ENCODE results near the gene DOCK2.
"Not testable (repeated sequence)": the region's sequence is repeated elsewhere in the genome, so short reads cannot be mapped to it uniquely, and the experiment has no call there.

Gene DOCK2

DNA sequence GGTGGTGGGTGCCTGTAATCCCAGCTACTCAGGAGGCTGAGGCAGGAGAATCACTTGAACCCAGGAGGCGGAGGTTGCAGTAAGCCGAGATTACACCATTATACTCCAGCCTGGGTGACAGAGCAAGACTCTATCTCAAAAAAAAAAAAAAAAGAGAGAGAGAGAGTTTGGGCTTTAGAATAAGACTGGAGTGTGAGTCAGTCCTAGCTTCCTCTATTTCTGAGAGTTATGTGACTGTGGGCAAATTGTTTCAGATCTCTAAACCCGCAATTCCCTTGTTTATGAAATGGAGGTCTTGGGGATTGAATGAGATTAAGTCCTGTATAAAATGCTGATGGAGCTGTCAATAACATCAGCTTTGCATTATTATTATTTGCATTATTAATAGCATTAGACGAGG lies 316.1 kb downstream of the DOCK2 start:
- not testable (repeated sequence) for FAIRE-seq

DNA sequence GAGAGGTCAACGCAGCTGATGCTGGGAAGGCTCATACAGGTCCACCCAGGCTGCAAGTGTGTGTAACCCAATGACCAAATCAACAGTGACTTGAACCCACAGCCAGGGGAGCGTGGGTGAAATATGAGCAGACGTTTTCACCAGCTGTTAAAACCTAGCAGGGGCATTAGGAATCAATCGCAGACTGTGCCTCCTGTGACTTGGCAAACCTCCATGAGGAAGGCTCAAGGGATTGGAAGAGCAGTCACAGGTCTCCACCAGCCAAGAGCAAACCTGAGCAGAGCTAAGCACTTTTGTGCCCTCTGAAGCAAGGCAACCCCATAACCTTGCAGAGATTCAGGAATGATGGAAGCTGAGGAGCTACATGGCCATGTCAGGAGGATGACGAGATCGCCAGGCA lies 317.7 kb downstream of the DOCK2 start:
- no peak for FAIRE-seq

DNA sequence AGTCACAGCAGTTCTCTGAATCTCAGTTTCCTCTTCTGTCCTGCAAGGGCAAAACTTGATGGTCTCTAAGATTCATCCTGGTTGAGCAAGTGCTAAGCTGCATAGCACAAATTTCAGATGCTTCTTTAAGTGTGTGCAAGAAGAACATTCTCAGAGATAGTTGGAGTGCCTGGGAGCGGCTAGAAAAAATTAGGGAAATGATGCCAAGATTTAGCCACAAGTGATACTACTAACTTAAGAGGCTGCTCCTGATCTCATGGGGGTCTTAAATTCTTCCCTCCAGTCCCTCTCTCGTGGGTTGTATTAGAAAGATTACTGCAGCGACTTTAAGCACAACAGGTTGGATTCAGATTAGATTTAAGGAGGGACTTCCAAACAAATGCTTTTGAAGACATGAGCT lies 319.1 kb downstream of the DOCK2 start:
- no peak for FAIRE-seq

DNA sequence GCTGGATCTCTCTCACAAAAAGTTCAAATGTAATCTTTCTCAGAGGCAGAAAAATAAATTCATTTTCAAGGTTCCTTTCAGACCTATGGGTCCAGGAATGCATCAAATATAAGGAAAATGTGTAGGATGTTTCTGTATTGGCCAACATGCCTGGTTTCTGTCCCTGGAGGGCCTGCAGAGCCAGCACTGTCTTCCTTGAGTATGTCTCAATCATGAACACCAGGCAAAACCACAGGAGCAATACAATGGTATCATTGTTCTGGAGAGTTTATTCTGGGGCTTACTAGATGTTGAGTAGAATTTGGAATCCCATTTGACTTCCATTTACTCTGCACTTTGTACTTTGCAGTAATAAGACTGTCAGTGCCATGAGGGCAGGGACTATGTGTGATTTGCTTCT lies 319.7 kb downstream of the DOCK2 start:
- no peak for FAIRE-seq

DNA sequence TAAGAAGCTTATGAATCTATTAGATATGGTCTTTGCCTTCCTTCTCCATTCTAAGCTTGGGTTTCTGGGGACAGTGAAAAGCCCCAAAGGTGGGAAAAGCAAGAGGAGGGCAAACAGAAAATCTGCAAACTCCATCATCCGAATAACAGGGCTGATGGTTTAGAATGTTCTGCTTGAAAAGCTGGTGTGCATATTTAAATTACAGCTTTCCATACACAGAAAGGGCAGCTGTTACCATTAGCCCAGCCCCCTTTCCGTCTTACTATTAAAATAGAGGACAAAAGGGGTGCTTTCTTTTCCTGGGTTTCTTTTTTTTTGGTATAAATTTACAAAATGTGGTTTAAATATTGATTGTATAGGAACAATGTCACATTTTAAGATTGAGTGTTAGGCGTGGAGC lies 321.2 kb downstream of the DOCK2 start:
- FAIRE-seq = no peak

DNA sequence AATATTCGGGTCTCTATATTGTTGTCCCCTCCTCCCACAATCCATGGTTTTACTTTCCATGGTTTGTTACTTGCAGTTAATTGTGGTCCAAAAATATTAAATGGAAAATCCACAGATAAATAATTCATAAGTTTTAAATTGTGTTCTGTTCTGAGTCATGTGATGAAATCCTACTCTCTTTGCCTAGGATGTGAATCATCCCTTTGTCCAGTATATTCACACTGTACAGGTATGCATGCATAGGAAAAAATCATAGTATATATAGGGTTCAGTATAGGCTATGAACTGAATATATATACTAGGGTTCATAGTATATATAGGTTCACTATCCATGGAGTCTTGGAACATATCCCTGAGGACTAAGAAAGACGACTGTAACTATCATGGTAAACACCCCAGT lies 323.6 kb downstream of the DOCK2 start:
- FAIRE-seq = no peak

DNA sequence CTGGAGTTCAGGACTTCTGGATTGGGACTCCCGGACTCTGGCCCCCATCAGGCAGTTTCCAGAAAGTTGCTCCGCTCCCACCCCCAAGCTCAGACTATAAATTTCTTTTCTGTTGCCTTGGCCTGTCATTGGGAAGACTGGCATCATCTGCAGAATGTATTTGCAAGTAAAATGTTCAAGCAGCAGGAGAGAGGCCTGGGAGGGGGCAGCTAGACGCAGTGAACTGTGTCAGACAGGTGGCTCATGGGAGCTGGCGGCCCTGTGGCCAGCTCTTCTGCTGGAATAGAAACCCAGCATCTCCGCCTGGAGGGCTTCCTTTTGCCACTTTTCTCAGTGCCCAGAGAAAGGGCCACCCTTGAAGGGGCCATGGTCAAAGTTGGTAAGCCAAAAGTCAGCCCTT lies 327.2 kb downstream of the DOCK2 start:
- FAIRE-seq = no peak

DNA sequence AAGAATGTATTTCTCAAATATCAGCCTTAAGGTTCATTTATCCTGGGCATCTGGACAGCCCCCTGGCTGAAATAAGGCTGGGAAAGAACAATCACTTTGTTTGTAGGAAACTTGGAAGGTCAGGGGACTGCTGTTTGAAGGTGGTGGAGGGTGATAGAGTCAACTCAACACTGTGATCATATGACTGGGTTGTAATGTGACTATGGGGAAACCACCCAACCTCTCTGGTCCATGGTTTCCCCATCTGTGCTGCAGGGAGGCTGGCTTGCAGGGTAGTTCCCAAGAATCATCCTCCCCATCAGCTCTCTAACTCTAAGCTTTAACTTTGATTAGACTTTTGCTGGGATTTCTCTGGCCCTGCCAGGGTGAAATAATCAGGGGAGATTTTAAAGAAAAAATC lies 333.3 kb downstream of the DOCK2 start:
- FAIRE-seq = no peak

DNA sequence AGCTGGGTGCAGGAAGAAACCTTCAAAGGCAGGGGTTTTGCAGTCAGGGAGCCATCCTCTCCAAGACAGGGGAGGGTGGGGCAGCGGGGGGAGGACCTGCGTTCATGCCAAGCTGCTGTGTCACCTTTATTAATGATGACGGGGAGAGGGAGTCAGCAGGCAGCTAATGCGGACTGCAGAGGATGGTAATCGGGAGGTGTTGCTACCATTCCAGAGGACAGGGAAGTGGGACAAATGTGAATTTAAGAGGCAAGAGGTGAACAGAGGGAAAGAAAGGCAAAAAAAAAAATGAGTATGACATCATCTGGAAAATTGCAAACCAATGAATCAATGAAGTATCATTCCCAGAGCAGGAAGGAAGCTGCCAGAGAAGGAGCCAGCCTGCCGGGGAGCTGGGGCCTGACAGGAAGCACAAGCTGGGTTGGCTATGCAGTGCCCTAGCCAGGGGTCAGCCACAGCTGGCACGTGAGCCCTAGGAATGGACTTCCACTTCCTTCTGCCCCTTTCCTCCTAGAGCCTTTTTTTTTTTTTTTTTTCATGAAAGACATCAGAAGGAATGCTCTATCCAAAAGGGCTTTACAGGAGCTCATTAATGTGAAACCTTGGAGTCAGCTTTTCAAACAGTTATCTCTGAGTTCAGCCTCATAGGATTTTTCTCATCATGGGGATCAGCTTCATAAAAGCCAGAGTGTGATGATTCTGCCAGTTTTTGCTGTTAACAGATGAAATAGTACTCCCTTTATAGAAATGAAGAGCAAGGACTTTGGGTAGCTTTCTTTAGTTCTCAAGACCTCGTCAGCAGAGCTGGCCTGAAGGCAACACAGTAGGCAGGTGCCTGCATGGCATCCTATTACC lies 334.1 kb downstream of the DOCK2 start:
- FAIRE-seq = no peak

DNA sequence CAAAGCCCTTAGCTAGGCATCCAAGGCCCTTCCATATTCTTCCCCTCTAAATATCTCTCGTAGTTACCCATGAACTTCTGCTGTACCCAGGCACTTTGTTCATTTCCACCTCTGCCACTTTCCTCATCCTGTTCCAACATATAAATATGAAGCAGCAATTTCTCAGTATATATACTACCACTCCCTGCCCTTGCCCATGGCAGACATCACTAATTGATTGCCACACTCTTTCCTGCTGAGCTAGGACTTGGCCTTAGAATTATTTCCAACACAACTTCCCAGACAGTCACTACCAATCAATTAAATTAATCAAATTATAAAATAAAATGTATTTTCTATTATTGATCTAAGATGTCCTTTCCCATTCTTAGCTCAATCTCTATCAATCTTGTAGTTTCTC lies 334.7 kb downstream of the DOCK2 start:
- FAIRE-seq = no peak

DNA sequence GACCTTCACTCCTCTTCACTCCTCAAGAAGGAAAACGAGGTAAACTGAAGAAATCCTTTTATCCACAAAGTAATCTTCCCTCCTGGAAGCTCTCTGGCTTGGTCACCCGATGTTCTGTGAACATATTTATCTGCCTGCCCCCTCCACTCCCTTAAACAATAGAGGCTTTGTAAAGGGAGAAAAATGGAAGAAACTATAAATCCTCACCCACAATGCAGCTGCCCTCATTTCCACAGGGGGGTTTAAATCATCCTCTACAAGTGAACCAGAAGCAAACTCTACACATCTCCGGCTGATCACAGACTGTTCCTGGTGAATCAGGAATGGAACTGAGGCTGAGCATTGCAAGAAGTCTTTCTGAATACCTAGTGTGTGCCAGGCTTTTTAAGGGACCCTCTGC lies 336.0 kb downstream of the DOCK2 start:
- FAIRE-seq = no peak

DNA sequence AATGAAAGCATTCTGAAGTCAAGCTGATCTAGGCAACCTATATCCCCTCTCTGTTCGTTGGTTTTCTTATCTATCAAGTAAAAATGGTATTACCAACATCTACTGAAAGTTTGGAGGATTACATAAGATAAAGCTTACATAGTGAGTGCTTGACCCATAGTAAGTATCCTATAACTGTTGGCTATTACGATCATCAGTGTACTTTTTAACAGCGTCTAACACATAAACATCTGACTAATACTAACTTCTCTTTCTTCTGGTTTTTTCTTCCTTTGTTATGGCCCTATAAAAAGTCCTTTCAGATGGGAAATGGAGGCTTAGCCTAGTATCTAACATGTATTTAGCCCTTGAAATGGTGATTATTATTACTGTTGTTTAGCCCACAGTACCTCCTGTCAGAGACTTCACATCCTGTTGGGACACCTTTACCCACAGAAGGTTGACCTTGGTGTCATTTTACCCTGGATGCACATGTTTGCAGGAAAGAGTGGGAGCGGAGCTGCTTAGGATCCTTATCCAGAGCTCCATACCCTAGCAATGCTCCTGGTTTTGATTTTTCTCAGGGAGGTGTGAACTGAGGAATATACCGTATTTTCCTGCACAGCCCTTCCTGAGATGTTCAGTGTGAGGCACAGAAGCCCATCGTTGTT lies 337.2 kb downstream of the DOCK2 start:
- no peak for FAIRE-seq

DNA sequence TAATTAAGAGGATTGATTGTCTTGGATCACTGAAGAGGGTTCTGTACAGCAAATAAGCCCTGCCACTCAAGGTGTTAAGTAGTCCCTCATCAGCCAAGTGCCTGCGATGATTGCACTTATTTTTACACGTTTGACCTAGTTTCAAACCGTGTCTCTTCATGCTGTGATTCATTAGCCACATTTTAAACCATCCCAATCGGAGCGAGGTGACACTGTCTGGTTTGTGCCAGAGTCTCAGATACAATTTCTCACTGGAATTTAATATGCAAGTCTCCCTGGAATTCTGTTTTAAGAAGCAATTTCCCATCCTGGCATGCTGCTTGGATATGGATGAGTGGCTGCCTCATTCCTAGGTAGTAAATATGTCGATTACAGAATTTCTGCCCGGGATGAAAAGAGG lies 341.6 kb downstream of the DOCK2 start:
- FAIRE-seq = no peak

DNA sequence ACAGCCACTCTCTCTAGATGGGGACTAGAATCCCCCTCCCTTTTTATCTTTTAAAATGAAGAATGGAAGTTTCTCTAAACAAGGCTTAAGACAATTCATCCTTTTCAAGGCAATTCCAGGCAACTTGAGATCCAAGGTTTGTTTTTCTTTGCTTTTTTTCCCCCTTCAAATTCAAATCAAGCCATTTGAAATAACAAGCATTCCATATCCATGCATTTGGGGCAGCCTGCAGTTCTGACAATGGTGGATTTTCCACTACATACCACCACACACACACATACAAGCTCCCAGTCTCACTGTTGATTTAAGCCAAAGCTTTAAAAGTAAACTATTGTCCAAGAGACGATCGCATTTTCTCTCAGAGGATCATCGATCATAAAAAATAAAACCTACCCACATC lies 342.8 kb downstream of the DOCK2 start:
- no peak for FAIRE-seq

DNA sequence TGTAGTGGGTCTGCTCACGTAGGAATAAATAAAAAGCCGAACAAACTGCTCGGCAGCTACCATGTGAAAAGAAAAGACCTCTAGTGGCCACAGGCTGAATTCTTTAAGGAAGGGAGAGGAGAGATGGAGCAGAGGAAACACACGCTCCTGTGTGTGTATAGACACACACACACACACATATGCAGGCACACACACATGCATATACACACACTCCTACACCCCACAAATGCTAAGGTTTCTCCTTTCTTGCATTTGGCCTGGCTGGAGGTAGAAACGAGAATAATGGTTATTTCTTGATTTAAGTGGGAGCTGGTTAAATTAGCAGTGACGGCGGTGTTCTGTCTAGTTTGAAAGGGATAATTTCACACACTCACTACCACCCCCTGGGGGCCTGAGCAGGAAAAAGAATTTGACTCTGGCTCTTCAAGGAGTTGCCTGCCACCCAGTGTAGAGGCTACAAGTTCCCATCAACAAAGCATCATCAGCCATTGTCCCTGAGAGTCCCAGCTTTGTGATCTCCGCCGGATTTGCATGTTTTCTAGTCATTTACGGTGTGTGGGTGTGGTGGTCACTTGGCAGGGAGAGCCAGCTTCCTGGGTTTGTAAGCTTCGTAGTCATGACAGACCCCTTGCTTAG lies 343.5 kb downstream of the DOCK2 start, which contains the start of gene INSYN2B:
TSS of gene INSYN2B (minus strand) at position 78 of the 636 bp plus-strand sequence. CDS start 96,597 bp downstream, outside the sequence.
- no peak for FAIRE-seq

DNA sequence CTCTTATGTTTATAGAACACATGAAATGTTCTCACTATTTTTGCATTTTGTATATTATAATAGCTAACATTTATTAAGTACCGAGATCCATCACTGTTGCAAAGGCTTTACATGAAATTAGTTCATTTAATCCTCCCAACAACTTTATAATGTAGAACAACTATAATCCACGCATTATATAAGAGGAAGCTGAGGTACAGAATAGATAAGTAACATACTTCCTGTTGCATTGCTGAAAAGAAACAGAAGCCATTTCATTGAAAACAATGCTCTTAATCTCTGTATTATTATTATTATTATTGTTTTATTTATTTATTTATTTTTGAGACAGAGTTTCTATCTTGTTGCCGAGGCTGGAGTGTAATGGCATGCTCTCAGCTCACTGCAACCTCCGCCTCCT lies 351.1 kb downstream of the DOCK2 start:
- no peak for FAIRE-seq

DNA sequence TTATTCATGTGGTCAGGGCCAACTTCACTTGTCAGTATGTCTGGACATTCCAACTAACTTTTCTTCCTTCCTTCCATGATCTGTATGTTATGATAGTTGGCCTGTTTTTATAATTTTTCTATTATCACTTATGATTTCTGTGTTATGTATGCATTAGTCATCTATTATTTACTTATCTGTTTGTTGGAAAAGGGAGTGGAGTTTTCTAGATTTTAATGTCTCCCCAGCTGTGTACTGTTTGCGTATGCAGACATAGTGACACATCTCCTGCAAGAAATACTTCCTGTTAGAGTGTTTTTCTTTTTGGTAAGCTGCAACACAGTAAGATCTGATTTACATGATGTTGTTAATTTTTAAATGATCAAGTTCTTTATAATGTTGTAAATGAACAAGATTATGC lies 351.9 kb downstream of the DOCK2 start:
- no peak for FAIRE-seq

DNA sequence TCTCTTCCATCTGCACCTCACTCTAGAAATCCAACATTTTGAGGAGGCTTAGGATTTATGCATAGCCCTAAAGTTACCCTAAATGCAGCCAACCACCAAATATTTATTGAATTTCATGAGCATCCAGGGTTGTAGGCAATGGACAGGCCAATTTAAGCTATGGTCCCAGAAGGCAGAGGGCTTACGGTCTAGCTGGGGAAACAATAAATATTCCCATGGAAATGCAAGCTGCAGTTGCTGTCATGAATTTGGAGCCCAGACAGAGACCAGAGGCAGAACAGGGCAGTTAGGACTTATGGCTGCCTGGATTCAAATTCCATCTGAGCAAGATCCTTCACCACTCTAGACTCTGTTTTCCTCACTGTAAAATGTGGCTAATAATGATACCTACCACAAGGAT lies 352.3 kb downstream of the DOCK2 start:
- no peak for FAIRE-seq

DNA sequence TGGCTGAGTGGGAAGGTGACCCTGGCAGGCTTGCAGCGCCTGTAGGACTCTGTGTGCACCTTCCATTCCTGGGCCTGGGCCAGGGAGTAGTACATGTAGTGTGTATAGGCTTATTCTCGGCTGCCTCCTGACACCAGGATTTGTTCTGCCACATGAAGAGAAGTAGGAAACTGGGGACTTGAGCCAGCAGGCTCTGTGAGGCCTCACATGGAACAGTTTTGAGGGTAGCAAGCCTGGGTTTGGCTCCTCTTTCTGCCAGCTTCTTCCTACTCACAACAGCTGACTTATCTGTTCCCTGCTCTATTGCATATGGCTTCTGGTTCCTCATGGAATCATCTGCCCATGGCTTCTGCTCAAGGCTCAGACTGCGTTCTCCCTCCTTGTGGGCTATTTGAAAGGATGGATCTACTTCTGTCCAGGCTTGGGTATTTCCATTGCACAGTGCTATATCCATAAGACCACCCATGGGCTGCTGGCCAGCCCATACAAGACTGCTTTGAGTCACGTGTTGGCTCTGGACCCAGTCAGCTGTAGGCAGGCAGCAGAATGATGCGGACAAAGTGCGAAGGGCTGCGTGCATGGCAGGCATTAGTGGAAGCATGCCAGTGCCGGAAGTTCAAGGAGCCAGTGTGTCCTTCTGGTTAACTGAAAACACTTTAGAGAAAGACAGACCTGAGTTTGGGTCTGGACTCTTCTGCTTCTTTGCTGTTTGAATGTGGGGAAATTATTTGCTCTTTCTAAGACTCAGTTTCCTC lies 354.2 kb downstream of the DOCK2 start:
- no peak for FAIRE-seq

DNA sequence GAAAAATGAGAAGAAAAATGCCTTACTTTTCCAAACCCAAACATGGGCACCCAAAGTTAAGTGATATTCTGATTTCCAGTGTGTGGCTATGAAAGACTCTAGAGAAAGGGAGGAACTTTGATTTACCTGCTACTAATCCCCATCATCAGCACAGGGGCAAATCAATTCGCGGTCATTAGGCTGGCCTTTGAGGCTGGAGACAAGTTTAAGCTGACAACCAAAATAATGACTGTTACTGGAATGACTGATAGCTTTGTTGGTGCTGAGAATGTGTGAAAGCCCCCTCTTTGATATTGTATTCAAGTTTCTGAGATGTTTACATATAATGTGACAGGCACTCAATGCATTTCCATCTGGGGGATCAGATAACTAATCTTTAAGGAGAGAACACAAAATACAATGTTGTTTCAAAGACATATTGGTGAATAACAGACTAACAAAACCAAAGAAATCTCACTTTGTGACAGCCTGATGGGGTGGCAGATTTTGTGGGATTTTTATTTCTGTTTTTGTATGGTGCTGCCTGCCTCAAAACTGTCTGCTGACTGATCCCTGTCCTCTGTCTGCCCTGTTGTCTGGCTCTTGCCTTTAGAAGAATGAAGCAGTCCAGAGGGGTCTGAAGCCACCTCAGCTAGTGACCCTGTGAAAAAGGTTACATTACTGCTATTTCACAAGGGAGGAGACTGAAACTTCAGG lies 355.9 kb downstream of the DOCK2 start:
- FAIRE-seq = no peak

DNA sequence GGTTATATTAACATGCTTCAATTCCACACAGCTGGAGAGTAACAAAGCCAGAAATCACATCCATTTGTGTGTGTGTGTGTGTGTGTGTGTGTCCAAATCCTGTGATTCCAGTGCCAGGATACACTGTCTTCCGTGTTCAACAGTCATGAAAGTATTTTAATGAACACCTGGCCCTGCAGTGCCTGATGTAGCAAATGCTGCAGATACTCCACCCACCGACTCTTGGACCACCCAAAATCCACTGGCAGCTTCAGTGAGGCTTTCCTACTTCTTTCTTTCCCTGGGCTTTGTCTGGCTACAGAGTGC lies 356.4 kb downstream of the DOCK2 start:
- FAIRE-seq = no peak

DNA sequence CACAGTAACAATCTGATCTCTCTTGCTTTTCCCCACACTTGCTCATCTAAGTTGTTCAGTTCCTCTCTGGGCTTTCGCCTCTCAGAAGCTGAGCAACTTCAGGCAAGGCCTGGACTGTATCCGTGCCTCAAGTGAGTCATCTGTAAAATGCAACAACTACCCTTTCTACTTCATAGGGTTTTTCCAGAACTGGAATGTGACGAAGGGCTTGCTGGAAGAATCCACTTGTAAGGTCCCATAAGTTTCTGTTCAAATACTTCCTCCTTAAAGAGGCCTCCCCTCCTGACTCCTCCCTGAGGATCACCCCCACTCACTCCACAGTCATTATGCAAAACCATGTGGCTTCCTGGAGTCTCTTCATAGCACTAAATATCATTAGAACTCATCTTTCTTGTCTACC lies 360.7 kb downstream of the DOCK2 start:
- no peak for FAIRE-seq

DNA sequence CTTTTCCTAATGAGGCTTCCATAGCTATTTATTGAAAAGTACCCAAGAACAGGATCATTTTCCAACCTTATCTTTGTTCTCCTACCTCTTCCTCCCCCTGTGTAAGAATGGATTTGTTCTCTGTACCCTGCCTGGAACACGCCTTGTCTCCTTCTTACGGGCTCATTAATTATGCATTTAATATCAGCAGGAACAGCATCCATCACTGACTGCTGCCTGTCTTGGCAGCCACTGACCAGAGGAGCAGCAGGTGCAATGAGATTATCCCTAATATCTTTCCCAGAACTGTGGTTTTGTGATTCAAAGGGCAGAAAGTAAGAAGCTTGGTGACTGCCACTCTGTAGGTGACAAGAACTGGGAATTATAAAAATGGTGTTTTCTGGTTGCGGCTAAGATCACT lies 362.5 kb downstream of the DOCK2 start:
- FAIRE-seq = no peak
